Raji (cell line): ENCODE results near the gene SYNE1.

ENCODE experiments used
- POLR2A ChIP-seq: IDR thresholded peaks from 2 replicates; pipeline ENCODE4 v1.6.1; 2011; ENCODE audit warnings: low read depth, low read length, control low read depth; ENCODE audit not compliant: insufficient read depth

Gene SYNE1, protein sequence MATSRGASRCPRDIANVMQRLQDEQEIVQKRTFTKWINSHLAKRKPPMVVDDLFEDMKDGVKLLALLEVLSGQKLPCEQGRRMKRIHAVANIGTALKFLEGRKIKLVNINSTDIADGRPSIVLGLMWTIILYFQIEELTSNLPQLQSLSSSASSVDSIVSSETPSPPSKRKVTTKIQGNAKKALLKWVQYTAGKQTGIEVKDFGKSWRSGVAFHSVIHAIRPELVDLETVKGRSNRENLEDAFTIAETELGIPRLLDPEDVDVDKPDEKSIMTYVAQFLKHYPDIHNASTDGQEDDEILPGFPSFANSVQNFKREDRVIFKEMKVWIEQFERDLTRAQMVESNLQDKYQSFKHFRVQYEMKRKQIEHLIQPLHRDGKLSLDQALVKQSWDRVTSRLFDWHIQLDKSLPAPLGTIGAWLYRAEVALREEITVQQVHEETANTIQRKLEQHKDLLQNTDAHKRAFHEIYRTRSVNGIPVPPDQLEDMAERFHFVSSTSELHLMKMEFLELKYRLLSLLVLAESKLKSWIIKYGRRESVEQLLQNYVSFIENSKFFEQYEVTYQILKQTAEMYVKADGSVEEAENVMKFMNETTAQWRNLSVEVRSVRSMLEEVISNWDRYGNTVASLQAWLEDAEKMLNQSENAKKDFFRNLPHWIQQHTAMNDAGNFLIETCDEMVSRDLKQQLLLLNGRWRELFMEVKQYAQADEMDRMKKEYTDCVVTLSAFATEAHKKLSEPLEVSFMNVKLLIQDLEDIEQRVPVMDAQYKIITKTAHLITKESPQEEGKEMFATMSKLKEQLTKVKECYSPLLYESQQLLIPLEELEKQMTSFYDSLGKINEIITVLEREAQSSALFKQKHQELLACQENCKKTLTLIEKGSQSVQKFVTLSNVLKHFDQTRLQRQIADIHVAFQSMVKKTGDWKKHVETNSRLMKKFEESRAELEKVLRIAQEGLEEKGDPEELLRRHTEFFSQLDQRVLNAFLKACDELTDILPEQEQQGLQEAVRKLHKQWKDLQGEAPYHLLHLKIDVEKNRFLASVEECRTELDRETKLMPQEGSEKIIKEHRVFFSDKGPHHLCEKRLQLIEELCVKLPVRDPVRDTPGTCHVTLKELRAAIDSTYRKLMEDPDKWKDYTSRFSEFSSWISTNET (N-terminal part only)

DNA sequence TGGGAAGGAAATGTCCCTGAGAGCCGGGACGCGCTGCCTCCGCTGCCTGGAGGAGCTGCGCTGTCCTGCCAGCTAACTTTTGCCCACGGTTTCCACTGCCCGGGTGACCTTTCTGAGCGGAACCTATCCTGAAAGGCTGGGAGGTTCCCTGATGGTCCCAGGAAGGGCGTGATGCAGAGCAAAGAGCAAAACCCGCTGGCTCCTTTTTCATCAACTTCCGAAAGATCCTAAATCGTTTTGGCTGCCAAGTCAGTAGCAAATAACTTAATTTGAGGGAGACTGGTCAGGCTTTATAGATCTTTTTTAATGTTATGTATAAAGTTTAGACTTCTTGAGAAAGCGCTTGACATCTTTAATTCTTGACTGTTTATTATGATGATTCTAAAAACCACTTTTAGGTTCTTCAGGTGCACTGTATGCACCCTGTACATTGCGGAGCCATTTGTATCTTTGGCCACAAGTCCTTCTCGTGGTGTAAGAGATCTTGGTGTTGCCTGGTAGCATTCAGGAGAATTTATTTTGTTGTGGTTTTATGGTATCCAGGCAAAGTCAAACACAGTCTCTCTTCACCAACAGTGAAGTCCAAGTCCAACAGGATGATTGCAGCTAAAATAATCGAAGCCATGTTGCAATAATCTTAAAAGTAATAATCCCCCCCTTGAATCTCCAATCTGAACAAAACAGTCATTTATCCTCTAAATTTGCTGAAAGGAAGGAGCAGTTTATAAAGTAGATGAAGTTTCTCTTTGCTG, at the start of gene SYNE1:
Gene SYNE1 (minus strand): TSS at position 67 of the 752 bp plus-strand sequence. CDS start 9,031 bp downstream, outside the sequence.
- TF ChIP-seq POLR2A, result no peak

- no peak for TF ChIP-seq POLR2A
These were observed 48.7 kb upstream of the SYNE1 start for GRCh38 chr6:152685819-152686218.

GRCh38 chr6:152682141-152682540, 45.0 kb upstream of the SYNE1 start:
- no peak for TF ChIP-seq POLR2A

GRCh38 chr6:152680879-152681517, 43.8 kb upstream of the SYNE1 start:
- no peak for TF ChIP-seq POLR2A

- no peak for TF ChIP-seq POLR2A
These were observed 43.0 kb upstream of the SYNE1 start for GRCh38 chr6:152680151-152680550.

- no peak for TF ChIP-seq POLR2A
These were observed 36.1 kb upstream of the SYNE1 start for GRCh38 chr6:152673236-152673635.

DNA sequence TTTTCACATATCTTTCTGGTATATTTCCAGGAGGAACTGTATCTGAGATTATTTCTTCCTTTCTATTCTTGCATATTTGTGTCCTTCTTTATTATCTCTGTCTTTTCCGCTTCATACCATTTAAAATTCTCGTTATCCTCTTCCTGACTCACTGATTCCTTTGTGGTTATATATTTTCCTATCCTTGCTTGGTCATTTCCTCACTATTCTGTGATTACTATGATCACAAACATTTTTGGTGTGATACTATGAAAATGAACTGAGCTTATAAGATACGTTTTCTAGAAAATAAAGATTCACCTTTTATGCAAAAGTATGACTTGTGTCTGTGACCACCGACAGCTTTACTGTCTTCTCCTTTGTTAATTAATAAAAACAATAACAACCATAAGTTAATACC, 34.0 kb upstream of the SYNE1 start:
- no peak for TF ChIP-seq POLR2A

GRCh38 chr6:152669895-152670294, 32.7 kb upstream of the SYNE1 start:
- TF ChIP-seq POLR2A, result no peak

- TF ChIP-seq POLR2A, result no peak
These were observed 24.6 kb upstream of the SYNE1 start for GRCh38 chr6:152661776-152662175.

DNA sequence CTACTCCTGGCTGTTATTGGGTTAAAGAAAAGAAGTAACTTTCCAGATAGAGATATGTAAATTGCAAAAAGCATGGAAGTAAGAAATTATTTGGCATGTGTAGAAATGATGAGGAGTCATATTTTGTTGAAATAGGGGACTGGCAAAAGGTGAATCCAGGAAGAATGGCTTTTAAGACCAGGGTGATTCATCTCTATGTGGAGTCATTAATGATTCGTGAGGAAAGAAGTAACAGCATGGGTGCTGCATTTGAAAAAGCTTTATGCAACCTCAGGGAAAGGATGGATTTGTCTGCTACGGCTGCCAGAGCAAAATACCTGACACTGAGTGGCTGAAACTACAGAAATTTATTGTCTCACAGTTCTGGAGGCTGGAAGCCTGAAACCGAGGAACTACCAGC, 14.8 kb upstream of the SYNE1 start:
- TF ChIP-seq POLR2A, result no peak

DNA sequence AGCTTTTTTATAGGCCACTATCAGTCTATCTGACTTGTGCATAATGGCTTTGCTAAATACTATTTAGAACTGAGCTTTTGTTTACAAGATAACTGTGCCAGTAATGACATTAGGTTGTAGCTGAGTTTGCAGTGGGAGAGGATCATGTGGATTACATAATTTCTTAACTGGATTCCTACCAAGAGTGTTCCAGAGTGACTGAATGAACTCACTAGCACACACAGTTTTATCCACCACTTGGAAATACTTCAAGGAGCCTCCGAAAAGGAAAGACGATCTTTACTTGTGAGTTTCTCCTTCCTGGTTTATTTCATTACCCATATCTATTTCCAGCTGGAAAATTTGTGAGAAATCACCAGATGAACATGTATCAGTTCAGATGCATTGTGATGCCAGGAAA, 10.9 kb upstream of the SYNE1 start:
- no peak for TF ChIP-seq POLR2A

DNA sequence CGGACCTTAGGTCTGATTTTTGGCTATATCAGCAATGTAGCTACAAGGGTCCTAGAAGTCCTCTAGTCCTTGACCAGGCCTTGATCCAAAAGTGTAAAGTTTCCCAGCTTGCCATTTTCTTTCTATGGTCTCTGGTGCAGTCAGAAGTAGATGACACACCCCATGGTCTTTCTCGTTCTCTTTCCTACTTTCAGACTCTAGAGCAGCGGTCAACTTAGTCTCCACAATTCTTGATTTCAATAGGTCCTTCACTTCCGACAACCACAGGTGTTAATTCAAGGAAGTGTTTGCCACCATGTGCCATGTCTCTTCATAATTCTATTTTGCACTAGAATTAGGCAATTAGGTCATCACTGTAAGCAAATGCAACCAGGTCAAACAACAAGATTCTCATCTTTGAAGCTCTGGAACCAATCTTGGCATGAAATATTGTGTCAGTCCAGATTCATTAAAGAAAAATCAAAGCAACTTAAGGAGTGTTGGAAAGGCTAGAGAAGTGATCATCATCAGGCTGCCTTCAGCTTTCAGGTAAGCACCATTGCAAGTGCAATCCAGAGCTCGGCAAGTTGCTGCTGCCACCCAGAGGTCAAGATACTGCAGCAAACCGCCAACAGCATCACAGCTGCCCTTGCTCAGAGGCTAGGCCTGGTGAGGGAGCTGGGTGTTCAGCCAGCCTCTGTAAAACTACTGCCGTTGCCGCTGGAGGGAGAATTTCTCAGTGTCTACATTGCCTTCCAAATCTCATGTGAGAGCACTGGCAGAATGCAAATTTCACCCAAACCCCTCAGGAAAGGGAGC, 5.6 kb upstream of the SYNE1 start:
- no peak for TF ChIP-seq POLR2A

DNA sequence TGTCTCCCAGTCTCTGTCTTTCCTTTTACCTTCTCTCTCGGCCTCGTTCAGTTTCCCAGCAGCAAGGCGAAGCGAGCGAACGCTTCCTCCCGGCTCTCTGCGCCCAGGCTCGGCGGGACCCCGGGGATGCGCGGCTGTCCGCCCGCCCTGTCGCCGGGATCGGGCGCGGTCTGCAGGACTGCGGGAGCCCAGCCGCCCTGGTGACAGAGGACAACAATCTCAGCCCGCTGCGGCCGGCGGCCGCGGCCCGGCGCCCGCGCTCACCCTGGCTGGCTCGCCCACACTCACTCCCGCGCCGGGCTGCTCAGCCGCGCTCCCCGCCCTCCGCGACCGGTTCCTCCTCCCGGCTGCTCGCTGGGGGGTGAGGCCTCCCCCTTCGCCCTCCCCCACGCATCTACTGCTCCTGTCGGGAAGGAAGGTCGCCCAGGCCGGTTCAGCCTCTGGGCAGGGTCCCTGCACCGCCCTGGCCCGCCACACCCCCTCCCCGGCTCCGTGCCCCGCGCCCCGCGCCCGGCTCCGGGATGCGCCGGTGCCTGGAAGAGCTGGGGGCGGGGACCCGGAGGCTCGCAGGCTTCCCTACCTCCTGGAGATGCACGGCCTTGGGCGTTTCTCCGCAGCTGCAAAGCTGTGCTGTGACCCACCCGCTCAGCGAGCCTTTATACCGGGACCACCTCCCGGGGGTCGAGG, 410 bp downstream of the SYNE1 start:
- TF ChIP-seq POLR2A, result no peak

- TF ChIP-seq POLR2A, result no peak
These were observed 1.0 kb downstream of the SYNE1 start for GRCh38 chr6:152636021-152636608.
